Nephron (organoid): ENCODE data around the gene THRA.

Experiments used
- H3K27ac Mint-ChIP-seq, 3 experiments: 2 replicates each; pipeline ENCODE4 v1.8.0; 2020; ENCODE audit warnings: mixed read lengths in 3 of 3, mild to moderate bottlenecking in 2 of 3, moderate library complexity in 1 of 3
- H3K27me3 Mint-ChIP-seq: 2 replicates; pipeline ENCODE4 v1.8.0; 2021; ENCODE audit warnings: low read depth, mild to moderate bottlenecking, moderate library complexity, mixed read lengths
- H3K36me3 Mint-ChIP-seq: 2 replicates; pipeline ENCODE4 v1.8.0; 2020; ENCODE audit warnings: low read depth, mixed read lengths
- H3K4me1 Mint-ChIP-seq: 2 replicates; pipeline ENCODE4 v1.8.0; 2020; ENCODE audit warnings: mixed read lengths
- H3K4me3 Mint-ChIP-seq, 3 experiments: 2 replicates each; pipeline ENCODE4 v1.8.0; 2020; ENCODE audit warnings: mild to moderate bottlenecking in 3 of 3, mixed read lengths in 3 of 3, moderate library complexity in 2 of 3
- H3K9me3 Mint-ChIP-seq: 2 replicates; pipeline ENCODE4 v1.8.0; 2020; ENCODE audit warnings: mixed read lengths
- CTCF ChIP-seq, 3 experiments: fragments of 200-600 bp; sonication (generic); IDR thresholded peaks; one replicate each; pipeline ENCODE4 v1.5.0; 2021; ENCODE audit warnings: antibody characterized with exemption in 3 of 3; ENCODE audit not compliant: unreplicated experiment in 3 of 3

The THRA gene

GRCh38 chr17:40017422-40018080, 45.2 kb upstream of the THRA start:
- H3K27me3 Mint-ChIP-seq = peaks cover 7% of the 10 kb centered on the region
- no peak for TF ChIP-seq CTCF (IDR thresholded peaks at IDR 0.05; ENCODE audit: unreplicated experiment in 3 of 3)
- peak overlapping the region; percentile 27 to 92 (median 77) for H3K27ac Mint-ChIP-seq
- H3K9me3 Mint-ChIP-seq = no peaks in the 10 kb centered on the region
- H3K36me3 Mint-ChIP-seq = peaks cover 23% of the 10 kb centered on the region
- H3K4me3 Mint-ChIP-seq = peak overlapping the region in 1 of 3 experiments; percentile 19
- H3K4me1 Mint-ChIP-seq = peaks cover 60% of the 10 kb centered on the region

GRCh38 chr17:40018211-40019121, 44.3 kb upstream of the THRA start:
- peaks cover 23% of the 10 kb centered on the region for H3K36me3 Mint-ChIP-seq

GRCh38 chr17:40019140-40019991, 43.4 kb upstream of the THRA start:
- H3K36me3 Mint-ChIP-seq = peaks cover 28% of the 10 kb centered on the region
- peaks cover 58% of the 10 kb centered on the region for H3K4me1 Mint-ChIP-seq
- H3K27ac Mint-ChIP-seq = peak overlapping the region; percentile 69 to 97 (median 92)
- no peaks in the 10 kb centered on the region for H3K9me3 Mint-ChIP-seq
- H3K4me3 Mint-ChIP-seq = peak overlapping the region; percentile 37 to 60 (median 57)
- H3K27me3 Mint-ChIP-seq = no peaks in the 10 kb centered on the region
- no peak for TF ChIP-seq CTCF (IDR thresholded peaks at IDR 0.05; ENCODE audit: unreplicated experiment in 3 of 3)

More at GRCh38 chr17:40018211-40019121, 44.3 kb upstream of the THRA start:
- no peak for TF ChIP-seq CTCF (IDR thresholded peaks at IDR 0.05; ENCODE audit: unreplicated experiment in 3 of 3)
- Mint-ChIP-seq H3K4me3 (peak overlapping the region; percentile 37 to 60 (median 57)), H3K27ac (peak overlapping the region; percentile 69 to 97 (median 92)), H3K27me3 (peaks cover 7% of the 10 kb centered on the region), H3K4me1 (peaks cover 61% of the 10 kb centered on the region), H3K9me3 (no peaks in the 10 kb centered on the region)

- no peaks in the 10 kb centered on the region for H3K27me3 Mint-ChIP-seq
- H3K4me1 Mint-ChIP-seq = peaks cover 51% of the 10 kb centered on the region
- H3K4me3 Mint-ChIP-seq = no peak overlapping the region
- H3K9me3 Mint-ChIP-seq = no peaks in the 10 kb centered on the region
- H3K36me3 Mint-ChIP-seq = peaks cover 29% of the 10 kb centered on the region
- peak overlapping the region in 1 of 3 experiments; percentile 92 for H3K27ac Mint-ChIP-seq
- TF ChIP-seq CTCF (IDR thresholded peaks at IDR 0.05; ENCODE audit: unreplicated experiment in 3 of 3) = no peak
Measured at GRCh38 chr17:40020146-40020545, 42.6 kb upstream of the THRA start.

- peaks cover 56% of the 10 kb centered on the region for H3K4me1 Mint-ChIP-seq
- peak overlapping the region in 2 of 3 experiments; percentile 24 to 56 for H3K27ac Mint-ChIP-seq
- no peaks in the 10 kb centered on the region for H3K27me3 Mint-ChIP-seq
- TF ChIP-seq CTCF (IDR thresholded peaks at IDR 0.05; ENCODE audit: unreplicated experiment in 3 of 3) = no peak
- H3K4me3 Mint-ChIP-seq = peak overlapping the region in 1 of 3 experiments; percentile 38
- H3K9me3 Mint-ChIP-seq = no peaks in the 10 kb centered on the region
- H3K36me3 Mint-ChIP-seq = peaks cover 43% of the 10 kb centered on the region
Measured at GRCh38 chr17:40021451-40021971, 41.3 kb upstream of the THRA start.
